B cell (primary cell): ENCODE measurements around the gene ZWILCH. TPM values are rescaled to one million over a fixed set of nuclear protein-coding genes. Genes with fewer than 3 reads are reported as not detected.

Experiments used
- ATAC-seq: fragments of 200-7000 bp; cut with Tn5 transposase; one replicate; pipeline ENCODE4 v1.10.0; 2021; ENCODE audit warnings: low read depth, mild to moderate bottlenecking, moderate number of reproducible peaks, moderate library complexity
- CTCF ChIA-PET: fragments of 350-600 bp; sonication (Branson Sonifier 250); formaldehyde crosslinking; loops from one replicate; lab custom pipeline; 2021; ENCODE audit warnings: antibody characterized with exemption, inconsistent platforms; lab: Charles Lee
- POLR2A ChIA-PET: fragments of 350-600 bp; sonication (Branson Sonifier 250); formaldehyde crosslinking; loops from one replicate; lab custom pipeline; 2021; ENCODE audit warnings: antibody characterized with exemption; lab: Charles Lee
- DNase-seq: peaks from one replicate; pipeline ENCODE4 v3.0.0; 2013
- H2AFZ ChIP-seq: 2 replicates; pipeline ENCODE4 v1.6.1; 2012; ENCODE audit warnings: mild to moderate bottlenecking, low read depth, low read length; ENCODE audit not compliant: insufficient read depth, poor library complexity, severe bottlenecking
- H3K27ac ChIP-seq, 2 donors: 1 replicate in 1 of 2; 2 replicates in 1 of 2; pipeline ENCODE4 v1.5.1; 2012 to 2013; ENCODE audit warnings: low read length in 2 of 2, mild to moderate bottlenecking in 2 of 2, moderate library complexity in 1 of 2
- H3K27me3 ChIP-seq, 4 experiments: fragments of 200-600 bp in 1 of 4; sonication (generic) in 1 of 4; replicated peaks in 1 of 4; 1 replicate in 2 of 4; 2 replicates in 2 of 4; pipeline versions ENCODE4 v1.6.1 to v1.7.0; 2013 to 2016; ENCODE audit warnings: low read length in 3 of 4, mild to moderate bottlenecking in 2 of 4, mixed read lengths in 1 of 4, moderate library complexity in 1 of 4; ENCODE audit not compliant: insufficient read depth in 4 of 4, control insufficient read depth in 3 of 4; ENCODE audit errors: control extremely low read depth in 1 of 4
- H3K36me3 ChIP-seq, 2 experiments: replicated peaks in 1 of 2; 1 replicate in 1 of 2; 2 replicates in 1 of 2; pipeline versions ENCODE4 v1.6.1 to v1.7.1; 2013; ENCODE audit warnings: low read length in 1 of 2; ENCODE audit not compliant: insufficient read depth in 2 of 2, control insufficient read depth in 1 of 2; ENCODE audit errors: control extremely low read depth in 1 of 2, extremely low read depth in 1 of 2
- H3K4me1 ChIP-seq, 2 donors: fragments of 200-600 bp in 1 of 2; sonication (generic) in 1 of 2; 1 replicate in 1 of 2; 2 replicates in 1 of 2; pipeline versions ENCODE4 v1.5.1 to v1.6.1; 2013 to 2017; ENCODE audit warnings: low read length in 2 of 2; ENCODE audit not compliant: control insufficient read depth in 2 of 2, insufficient read depth in 2 of 2
- H3K4me2 ChIP-seq: replicated peaks from 2 replicates; pipeline ENCODE3; 2012; ENCODE audit warnings: mild to moderate bottlenecking, low read depth, low read length; ENCODE audit not compliant: poor library complexity, severe bottlenecking
- H3K4me3 ChIP-seq, 5 experiments: fragments of 200-600 bp in 1 of 5; sonication (generic) in 1 of 5; 1 replicate in 3 of 5; 2 replicates in 2 of 5; pipeline versions ENCODE4 v1.5.1 to v1.7.0; 2011 to 2016; ENCODE audit warnings: low read length in 4 of 5, mild to moderate bottlenecking in 4 of 5, low read depth in 2 of 5, control low read depth in 1 of 5, moderate library complexity in 1 of 5; ENCODE audit not compliant: insufficient read depth in 1 of 5; ENCODE audit errors: control extremely low read depth in 1 of 5, extremely low read depth in 1 of 5
- H3K79me2 ChIP-seq: fragments of 200-600 bp; sonication (generic); one replicate; pipeline ENCODE4 v1.6.0; 2016; ENCODE audit warnings: low read length; ENCODE audit not compliant: control insufficient read depth, insufficient read depth
- H3K9ac ChIP-seq: fragments of 200-600 bp; sonication (generic); 2 replicates; pipeline ENCODE4 v1.6.1; 2017; ENCODE audit warnings: mild to moderate bottlenecking, low read length, moderate library complexity
- H3K9me3 ChIP-seq, 3 donors: one replicate each; pipeline versions ENCODE4 v1.6.1 to v1.7.1; 2013; ENCODE audit warnings: low read length in 2 of 3; ENCODE audit not compliant: control insufficient read depth in 2 of 3, insufficient read depth in 1 of 3; ENCODE audit errors: control extremely low read depth in 1 of 3
- H4K20me1 ChIP-seq: 2 replicates; pipeline ENCODE4 v1.6.0; 2012; ENCODE audit warnings: mild to moderate bottlenecking, low read length; ENCODE audit not compliant: insufficient read depth, control insufficient read depth, poor library complexity, severe bottlenecking
- H3K27ac Mint-ChIP-seq: one replicate; pipeline ENCODE4 v1.8.0; 2021; ENCODE audit warnings: mixed read lengths
- H3K27me3 Mint-ChIP-seq: one replicate; pipeline ENCODE4 v1.8.0; 2021; ENCODE audit warnings: mixed read lengths
- H3K4me1 Mint-ChIP-seq: one replicate; pipeline ENCODE4 v1.8.0; 2021; ENCODE audit warnings: mixed read lengths
- H3K4me3 Mint-ChIP-seq: one replicate; pipeline ENCODE4 v1.8.0; 2021; ENCODE audit warnings: mixed read lengths
- H3K9me3 Mint-ChIP-seq: one replicate; pipeline ENCODE4 v1.8.0; 2022; ENCODE audit warnings: mixed read lengths; ENCODE audit not compliant: insufficient read depth
- EZH2 ChIP-seq: IDR thresholded peaks from 2 replicates; pipeline ENCODE4 v1.6.1; 2012; ENCODE audit warnings: borderline replicate concordance, low read depth, mild to moderate bottlenecking, moderate library complexity, low read length; ENCODE audit not compliant: insufficient read depth, poor library complexity, severe bottlenecking
- WGBS: methylation state at CpG from one replicate; pipeline ENCODE4 v1.1.5; 2013; ENCODE audit warnings: missing lambda C conversion rate; ENCODE audit not compliant: insufficient coverage; 5-methylcytosine and 5-hydroxymethylcytosine counted together
- intact Hi-C: fragments of 100-400 bp; cut with micrococcal nuclease; formaldehyde crosslinking; loops from one replicate; pipeline ENCODE4 v1.10.0; 2022
- polyA plus RNA-seq: library from polyadenylated mRNA; depleted of rRNA; stranded (reverse); fragments of >200 nt; gene quantifications from 2 replicates; pipeline ENCODE4 v1.2.3, GENCODE V29; 2012
- total RNA-seq, 2 donors: library from RNA; stranded (reverse); fragments of 120-200 nt in 1 of 2; gene quantifications; 1 replicate in 1 of 2; 2 replicates in 1 of 2; pipeline versions ENCODE4 v1.2.3 to v1.2.4, GENCODE V29; 2013 to 2022
- TF ChIP-seq, protein P1 (sequence below): fragments of 200-600 bp; IDR thresholded peaks from one replicate; pipeline ENCODE4 v1.8.0; 2022; ENCODE audit warnings: antibody characterized with exemption, mild to moderate bottlenecking

ZWILCH gene
- total and polyA plus RNA-seq, 2 donors (not counting 1 experiment from before 2014, with no cell fraction given): 2.8 to 11.3 TPM

DNA sequence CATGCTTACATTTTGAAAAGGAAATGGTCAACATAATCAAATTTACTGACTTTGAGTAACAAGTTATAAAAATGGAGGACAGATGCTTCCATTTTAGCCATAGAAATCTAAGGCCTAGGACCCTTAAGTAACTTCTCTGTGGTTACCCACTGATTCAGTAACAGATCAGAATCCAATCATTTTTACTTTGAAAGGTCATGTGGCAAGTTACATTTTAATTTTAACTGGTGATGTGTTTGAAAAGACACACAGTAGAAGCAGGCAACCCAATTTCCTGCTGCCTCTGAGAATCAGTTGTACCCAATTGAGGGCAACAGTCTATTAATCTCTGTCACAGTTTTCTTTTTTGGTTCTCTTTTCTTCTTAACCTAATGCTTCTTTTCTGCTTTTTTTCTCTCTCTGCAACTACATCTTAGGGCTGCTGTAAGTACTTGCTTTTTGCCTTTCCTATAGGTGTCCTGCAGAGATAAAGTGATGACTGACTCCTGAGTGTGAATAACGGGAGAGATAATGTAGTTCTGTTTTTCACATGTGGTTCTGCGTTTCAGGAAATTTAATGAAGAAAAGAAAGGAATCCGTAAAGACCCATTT is 3.3 kb downstream of the ZWILCH start:
- no peaks in the 10 kb centered on the region for H3K9me3 Mint-ChIP-seq
- no peaks in the 10 kb centered on the region for H3K27me3 Mint-ChIP-seq
- CTCF ChIA-PET: interaction anchor here (1.4 kb wide), 1 partner anchor 10 kb away, joined by 11 read pairs; the partner anchor contains the start of gene SNAPC5
- Histone ChIP-seq H3K9me3 (no peaks in the 10 kb centered on the region), H3K27ac (no peak overlapping the region), H4K20me1 (peaks cover 10% of the 10 kb centered on the region), H3K79me2 (peaks cover 34% of the 10 kb centered on the region), H3K9ac (no peak overlapping the region), H3K4me2 (no peak overlapping the region), H3K36me3 (peaks cover 0 to 1% of the 10 kb centered on the region in 2 experiments), H3K4me3 (no peak overlapping the region), H3K27me3 (no peaks in the 10 kb centered on the region), H3K4me1 (peaks cover 13 to 16% of the 10 kb centered on the region in 2 donors), H2AFZ (no peak overlapping the region)
- intact Hi-C loops: loop anchor here (5.0 kb wide), 1 partner anchor 1206 kb away; the partner anchor contains the start of gene RNU5B-1
- TF ChIP-seq, protein P1, sequence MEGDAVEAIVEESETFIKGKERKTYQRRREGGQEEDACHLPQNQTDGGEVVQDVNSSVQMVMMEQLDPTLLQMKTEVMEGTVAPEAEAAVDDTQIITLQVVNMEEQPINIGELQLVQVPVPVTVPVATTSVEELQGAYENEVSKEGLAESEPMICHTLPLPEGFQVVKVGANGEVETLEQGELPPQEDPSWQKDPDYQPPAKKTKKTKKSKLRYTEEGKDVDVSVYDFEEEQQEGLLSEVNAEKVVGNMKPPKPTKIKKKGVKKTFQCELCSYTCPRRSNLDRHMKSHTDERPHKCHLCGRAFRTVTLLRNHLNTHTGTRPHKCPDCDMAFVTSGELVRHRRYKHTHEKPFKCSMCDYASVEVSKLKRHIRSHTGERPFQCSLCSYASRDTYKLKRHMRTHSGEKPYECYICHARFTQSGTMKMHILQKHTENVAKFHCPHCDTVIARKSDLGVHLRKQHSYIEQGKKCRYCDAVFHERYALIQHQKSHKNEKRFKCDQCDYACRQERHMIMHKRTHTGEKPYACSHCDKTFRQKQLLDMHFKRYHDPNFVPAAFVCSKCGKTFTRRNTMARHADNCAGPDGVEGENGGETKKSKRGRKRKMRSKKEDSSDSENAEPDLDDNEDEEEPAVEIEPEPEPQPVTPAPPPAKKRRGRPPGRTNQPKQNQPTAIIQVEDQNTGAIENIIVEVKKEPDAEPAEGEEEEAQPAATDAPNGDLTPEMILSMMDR: no peak
- no peak for TF ChIP-seq EZH2
- DNase-seq: no peak
- POLR2A ChIA-PET: no interaction called here
- WGBS: no CpG with 5 or more reads among the region's 3 CpGs
- no peak overlapping the region for H3K4me3 Mint-ChIP-seq
- H3K4me1 Mint-ChIP-seq: peaks cover 24% of the 10 kb centered on the region
- no peak overlapping the region for H3K27ac Mint-ChIP-seq
- ATAC-seq: no peak

GRCh38 chr15:66514586-66514985 is 9.5 kb downstream of the ZWILCH start:
- WGBS: 91% methylated on average over 1 of the region's 3 CpGs
- intact Hi-C loops: no loop called here
- POLR2A ChIA-PET: no interaction called here

More at GRCh38 chr15:66514586-66514985, 9.5 kb downstream of the ZWILCH start:
- TF ChIP-seq EZH2: no peak
- TF ChIP-seq, protein P1: no peak
- H3K9me3 Mint-ChIP-seq: no peaks in the 10 kb centered on the region
- ATAC-seq: no peak
- Histone ChIP-seq H3K4me1 (no peaks in the 10 kb centered on the region), H3K36me3 (peaks cover 2 to 20% of the 10 kb centered on the region in 2 experiments), H3K9me3 (no peaks in the 10 kb centered on the region), H3K4me2 (no peak overlapping the region), H3K27me3 (no peaks in the 10 kb centered on the region), H2AFZ (no peak overlapping the region), H4K20me1 (no peaks in the 10 kb centered on the region), H3K79me2 (peaks cover 3% of the 10 kb centered on the region), H3K4me3 (no peak overlapping the region), H3K9ac (no peak overlapping the region), H3K27ac (no peak overlapping the region)
- no peak overlapping the region for H3K27ac Mint-ChIP-seq
- H3K27me3 Mint-ChIP-seq: no peaks in the 10 kb centered on the region
- H3K4me1 Mint-ChIP-seq: no peaks in the 10 kb centered on the region
- no peak for DNase-seq
- CTCF ChIA-PET: no interaction called here
- H3K4me3 Mint-ChIP-seq: no peak overlapping the region
